ENCODE data around the gene DDX49.

The DDX49 gene, protein sequence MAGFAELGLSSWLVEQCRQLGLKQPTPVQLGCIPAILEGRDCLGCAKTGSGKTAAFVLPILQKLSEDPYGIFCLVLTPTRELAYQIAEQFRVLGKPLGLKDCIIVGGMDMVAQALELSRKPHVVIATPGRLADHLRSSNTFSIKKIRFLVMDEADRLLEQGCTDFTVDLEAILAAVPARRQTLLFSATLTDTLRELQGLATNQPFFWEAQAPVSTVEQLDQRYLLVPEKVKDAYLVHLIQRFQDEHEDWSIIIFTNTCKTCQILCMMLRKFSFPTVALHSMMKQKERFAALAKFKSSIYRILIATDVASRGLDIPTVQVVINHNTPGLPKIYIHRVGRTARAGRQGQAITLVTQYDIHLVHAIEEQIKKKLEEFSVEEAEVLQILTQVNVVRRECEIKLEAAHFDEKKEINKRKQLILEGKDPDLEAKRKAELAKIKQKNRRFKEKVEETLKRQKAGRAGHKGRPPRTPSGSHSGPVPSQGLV

DNA sequence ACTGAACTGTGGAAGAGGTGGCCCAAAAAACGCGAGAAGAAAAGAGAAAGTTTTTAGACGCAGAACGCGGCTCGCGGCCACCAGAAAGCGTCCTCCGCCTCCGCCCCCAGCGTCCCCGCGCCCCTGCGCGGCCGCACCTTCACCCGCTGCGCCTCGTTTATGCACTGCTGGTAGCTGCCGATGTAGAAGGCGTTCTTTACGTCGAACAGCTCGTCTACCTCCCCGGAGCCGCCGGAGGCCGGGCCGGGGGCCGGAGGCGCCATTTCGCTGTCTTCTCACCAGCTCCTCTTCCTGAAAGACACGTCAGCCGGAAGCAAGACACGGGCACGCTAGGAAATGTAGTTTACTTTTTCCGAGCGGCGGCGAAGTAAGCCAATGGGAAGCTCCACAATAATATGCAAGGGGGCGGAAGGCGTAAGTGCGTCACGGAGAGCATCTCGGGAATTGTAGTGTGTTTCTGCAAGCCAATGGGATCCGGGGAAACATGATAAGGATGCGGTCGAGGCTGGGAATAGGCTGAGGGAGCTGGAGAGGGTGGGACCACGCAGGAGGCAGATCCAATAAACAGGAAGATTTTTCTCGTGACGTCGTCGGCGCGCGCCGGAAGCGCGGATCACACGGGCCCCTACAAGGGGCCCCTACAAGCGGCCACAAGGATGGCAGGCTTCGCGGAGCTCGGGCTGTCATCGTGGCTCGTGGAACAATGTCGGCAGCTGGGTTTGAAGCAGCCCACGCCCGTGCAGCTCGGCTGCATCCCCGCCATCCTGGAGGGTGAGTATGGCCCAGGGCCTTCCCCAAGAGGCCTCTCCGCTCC, at the start of gene DDX49, which contains the start of gene COPE:
TSS of gene DDX49 (plus strand) at position 630 of the 814 bp plus-strand sequence. CDS start at position 657, 27 bp downstream.
TSS of gene COPE (minus strand) at position 302 of the 814 bp plus-strand sequence. CDS start at position 263, 39 bp downstream.
- DNase-seq = peak; percentile 95

DNA sequence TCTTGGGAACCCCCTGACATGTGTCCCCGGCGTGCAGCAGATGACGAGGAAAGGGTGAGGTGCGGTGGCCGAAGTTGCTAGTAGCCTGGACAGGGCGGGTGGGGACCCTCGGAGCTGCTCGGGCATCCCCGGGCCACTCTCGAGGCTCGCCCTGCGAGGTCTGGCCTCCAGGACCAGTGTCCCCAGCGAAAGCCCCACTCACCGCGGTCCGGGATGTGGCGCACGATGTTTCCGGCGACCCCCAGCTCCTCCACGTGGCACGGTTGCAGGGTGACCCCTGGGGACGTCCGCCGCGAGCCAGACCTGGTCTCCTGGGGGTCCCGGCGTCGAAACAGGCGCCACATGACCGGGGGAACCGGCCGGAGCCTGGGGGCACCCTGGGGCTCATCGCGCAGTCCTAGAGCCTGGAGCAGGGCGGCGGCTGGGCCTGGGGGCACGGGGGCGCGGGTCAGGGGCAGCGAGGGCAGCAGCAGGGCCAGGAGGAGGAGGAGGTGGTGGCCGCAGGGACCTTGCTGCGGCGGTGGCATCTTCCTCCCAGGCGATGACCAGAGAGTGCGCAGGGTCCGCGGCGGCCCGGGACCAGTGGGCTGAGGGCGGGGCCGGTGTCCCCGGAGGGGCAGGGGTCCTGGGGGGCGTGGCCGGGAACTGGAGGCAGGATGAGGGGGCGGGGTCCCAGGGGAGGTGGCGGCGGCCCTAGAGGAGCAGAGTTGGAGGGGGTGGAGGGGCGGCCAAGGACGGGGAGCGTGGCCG, 49.6 kb upstream of the DDX49 start:
- no peak for DNase-seq

DNA sequence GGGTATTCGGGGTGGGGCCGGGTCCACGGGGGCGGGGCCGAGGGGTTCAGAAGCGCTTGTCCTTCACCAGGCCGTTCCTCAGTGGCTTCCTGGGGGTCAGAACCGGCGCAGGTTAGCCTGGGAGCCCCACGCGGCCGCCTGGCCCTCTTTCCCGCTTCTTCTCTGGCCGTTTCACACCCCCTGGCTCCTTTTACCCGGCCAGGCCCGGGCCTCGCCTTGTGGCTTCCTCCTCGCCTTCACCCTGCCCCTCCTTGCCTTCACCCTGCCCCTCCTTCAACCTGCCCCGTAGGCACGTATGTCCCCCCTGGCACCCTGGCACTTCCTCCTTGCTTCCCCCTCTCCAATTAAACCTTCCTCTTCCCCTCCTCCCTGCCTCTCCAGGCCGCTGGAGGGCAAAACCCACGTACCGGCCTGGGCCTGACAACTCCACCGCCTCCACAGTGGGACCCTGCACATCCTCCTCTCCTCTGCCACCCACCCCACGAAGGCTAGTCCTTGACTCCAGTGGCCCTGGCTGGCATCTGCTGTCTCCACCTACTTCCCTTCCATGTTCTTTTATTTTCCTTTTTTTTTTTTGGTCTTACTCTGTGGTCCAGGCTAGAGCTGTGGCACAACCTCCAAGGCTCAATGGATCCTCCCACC, 48.9 kb upstream of the DDX49 start:
- no peak for DNase-seq

DNA sequence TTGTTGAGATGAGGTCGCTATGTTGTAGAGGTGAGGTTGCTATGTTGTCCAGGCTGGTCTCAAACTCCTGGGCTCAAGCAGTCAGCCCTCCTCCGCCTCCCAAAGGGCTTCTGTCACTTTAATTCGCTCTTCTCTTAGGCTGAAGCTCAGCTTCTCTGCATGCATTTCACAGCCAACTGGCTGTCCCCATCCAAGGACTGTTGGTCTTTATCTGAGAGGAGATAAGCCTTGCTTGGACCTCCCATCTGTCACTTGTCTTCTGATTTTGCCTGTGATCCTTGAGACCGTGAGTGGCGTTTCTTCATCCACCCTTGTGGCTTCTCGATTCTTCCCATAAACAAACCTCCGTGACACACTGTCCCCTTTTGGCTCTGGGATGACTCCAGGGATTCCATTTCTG, 48.0 kb upstream of the DDX49 start:
- no peak for DNase-seq

DNA sequence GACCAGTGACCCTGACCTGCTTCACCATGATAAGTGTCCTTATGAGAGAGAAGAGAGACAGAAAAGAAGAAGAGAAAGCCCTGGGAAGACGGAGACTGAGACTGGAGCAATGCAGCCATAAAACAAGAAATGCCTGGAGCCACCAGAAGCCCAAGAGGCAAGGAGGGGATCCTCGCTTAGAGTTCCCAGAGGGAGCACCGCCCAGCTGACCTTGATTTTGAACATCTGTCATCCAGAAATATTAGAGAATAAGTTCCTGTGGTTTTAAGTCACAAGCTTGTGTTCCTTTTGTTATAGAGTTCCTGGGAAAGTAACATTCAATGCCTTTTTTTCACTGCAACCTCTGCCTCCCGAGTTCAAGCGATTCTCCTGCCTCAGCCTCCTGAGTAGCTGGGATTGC, 43.8 kb upstream of the DDX49 start:
- no peak for DNase-seq

DNA sequence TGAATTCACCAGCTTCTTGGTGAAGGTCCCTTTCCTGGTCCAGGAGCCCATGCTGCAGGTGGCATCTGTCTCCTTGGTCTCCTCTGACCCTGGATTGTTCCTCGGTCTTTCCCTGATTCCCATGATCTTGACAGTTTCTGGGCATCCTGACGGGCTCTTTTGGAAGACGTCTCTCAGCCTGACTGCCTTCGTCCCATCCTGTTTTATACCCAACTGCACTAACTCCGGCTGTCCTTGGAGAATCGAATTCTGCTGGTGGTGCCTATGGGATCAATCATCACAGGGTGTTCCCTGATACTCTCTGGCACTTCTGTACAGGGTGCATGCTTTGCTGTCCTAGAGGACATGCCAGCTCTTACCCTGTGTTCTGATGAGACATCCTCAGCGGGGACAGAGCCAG, 42.6 kb upstream of the DDX49 start:
- DNase-seq = no peak

DNA sequence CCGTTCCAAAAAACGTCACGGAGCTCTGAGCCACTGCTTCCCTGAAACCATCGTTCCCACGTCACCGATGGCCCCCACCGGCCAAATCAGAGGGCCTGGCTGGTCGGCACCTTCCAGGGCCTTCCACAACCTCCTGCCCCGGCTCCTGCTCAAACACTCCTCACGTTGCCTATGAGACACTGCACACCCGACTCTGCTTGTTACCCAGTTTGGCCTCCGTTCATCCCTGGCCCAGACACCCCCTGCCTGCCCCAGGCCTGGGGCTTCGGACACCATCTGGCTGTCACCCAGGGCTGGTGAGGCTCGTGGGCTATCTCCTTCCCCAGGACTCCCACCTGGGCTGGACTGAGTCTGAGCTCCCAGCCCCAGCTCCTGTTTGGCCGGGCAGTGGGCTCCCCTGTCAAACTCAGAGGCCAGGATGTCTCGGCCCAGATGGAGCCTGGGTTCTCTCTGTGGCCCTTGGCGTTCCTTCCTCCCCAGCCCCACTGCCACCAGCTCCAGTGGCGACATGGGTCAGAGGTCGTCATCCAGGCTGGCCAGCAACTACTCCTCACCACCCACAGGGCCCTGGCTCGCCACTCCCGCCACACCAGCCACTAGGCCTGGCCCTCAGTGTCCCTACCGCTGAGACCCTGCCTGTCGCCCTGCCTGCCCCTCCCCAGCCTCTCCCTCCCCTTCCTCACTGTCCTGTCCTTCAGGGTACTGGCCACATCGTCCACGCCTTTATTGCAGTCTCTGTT, 41.3 kb upstream of the DDX49 start:
- DNase-seq = no peak

DNA sequence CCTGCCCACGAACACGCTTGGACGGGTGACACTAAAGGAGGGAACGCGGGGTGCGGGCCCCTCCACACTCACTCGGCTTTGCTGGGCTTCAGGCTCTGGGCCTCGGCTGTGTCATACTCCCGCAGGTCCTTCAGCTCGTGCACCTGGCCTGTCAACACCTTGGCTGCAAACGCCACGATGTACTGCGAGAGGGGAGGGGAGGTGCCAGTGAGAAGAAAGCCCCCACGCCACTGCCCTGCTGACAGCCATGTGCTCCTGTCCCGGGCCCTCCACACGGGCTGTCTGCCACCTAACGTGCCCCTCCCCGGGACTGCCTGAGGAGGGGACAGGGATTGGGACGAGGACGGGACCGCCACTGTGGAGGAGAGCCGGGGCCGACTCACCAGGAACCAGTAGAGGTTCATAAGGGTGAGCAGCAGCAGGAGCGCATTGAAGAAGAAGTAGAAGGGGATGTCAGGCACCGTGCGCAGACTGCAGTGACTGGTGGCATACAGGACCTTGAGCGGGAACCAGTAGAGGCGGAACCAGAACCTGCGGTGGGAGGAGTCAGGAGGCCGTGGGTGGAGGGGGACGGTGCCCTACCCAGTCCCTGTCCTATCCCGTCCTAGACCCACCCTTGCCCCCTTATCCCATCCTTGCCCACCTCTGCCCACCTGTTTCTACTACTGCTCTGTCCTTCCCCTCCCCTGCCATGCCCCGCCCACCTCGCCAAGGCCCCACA, 40.5 kb upstream of the DDX49 start:
- no peak for DNase-seq

DNA sequence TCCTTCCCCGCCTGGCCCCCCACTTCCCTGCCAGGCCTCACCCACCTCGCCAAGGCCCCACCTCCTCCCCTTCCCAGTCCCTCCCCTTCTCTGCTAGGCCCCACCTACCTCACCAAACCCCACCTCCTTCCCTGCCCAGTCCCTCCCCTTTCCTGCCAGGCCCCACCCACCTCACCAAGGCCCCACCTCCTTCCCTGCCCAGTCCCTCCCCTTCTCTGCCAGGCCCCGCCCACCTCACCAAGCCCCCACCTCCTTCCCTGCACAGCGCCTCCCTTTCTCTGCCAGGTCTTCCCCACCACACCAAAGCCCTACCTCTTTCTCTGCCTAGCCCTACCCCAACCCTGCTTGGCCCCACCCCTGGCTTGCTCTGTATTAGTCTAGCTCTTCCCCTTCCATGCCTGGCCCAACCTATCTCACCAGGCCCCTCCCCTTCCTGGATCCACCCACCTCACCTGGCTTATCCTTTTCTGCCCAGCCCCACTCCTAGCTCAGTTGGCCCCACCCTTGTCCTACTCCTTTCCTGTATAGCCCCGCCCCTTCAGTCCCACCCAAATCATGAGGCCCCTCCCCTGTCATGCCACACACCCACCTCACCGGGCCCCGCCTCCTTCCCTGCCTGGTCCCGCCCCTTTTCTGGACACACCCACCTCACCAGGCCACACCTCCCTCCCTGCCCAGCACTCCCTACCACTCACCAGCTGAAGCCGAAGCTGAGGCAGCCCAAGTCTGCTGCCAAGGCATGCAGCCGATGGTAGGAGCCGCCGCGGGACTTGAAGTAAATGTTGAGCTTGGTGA, 39.7 kb upstream of the DDX49 start:
- DNase-seq = no peak

DNA sequence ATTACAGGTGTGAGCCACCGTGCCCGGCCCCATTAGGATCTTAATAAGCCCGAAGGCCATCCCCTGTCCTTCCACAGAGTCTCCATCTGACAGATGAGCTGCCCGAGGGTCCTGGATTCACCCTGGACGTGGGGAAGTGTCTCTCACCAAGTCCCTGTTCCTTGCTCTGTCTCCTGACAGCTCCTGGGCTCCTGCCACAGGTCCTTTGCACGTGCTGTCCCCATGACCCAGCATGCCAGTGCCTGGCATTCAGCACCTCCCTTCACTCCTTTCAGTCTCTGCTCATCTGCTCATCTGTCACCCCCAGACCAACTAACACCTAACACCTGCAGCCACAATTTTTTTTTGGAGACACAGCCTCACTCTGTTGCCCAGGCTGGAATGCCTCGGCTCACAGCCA, 38.0 kb upstream of the DDX49 start:
- DNase-seq = no peak

DNA sequence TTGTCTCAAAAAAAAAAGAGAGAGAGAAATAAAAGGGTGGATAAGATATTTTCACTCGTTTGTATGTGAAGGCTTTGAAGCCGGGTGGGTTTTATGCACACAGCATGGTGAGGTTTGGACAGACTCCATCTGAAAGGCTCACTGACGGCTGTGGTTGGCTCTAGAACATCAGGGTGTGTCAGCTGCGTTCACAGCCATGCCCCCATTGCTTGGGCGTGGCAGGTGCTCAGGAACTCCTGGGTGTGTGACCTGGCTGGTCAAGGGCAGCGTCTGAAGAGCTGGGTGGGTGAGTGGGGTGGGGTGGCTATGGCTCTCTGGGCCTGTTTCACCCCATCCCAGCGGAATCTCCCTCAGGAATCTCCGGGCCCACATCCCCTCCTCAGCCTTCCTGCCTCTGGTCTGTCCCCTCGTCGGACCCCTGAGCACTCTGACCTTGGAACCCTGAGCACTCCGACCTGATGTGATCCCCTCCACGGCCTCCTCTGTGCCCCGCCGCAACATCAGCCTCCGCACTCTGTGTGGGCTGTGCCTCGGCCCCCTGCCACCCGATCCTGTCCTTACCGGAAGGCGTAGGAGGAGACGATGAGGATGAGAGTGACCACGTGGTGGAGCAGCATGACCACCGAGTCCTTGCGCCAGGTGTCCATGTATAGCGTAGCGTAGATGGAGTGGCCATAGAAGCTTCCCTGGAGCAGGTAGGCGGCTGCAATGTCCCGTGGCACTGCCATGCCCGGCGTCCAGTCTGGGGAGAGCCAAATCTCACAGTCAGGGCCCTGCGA, 35.8 kb upstream of the DDX49 start:
- no peak for DNase-seq

DNA sequence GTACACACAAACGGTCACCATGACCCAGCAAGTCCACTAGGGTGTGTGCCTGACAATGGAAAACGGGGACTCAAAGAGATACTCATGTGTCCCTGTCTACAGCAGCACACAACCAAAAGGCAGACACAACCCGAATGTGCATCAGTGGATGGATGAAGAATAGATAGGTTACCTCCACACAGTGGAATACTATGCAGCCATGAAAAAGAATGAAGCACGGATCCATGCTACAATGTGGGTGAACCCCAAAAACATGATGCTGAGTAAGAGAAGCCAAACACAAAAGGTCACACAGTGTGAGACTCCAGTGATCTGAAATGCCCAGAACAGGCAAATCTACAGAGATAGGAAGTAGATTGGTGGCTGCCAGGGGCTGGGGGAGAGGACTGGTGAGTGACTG, 32.5 kb upstream of the DDX49 start:
- DNase-seq = no peak

DNA sequence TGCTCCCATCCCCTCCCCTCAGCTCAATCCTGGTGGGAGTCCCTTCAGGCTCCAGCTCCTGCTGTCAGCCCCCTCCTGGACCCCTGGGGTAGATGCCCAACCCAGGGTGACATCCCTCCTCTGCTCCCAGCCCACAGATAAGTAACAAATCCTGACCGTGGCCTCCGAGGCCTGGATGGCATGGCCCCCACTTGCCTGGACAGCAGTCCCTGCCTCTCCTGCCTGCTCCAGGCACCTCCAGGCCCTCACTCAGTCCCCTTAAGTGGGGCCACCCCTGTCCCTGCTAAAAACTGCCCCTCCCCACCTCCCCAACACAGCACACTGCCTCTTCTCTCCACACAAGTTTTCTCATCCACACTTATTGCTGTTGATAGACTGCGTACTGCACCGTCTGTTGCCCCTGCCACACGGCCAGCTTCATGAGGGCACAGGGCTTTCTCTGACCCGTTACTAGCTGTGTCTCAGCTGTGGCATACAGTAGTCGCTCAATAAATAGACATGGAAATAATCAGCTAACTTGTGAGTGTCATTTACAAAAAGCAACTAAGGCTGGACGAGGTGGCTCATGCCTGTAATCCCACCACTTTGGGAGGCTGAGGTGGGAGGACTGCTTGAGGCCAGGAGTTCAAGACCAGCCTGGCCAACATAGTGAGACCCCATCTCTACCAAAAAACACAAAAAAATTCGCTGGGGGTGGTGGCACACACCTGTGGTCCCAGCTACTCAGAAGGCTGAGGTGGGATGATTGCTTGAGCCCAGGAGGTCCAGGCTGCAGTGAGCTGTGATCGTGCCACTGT, 29.4 kb upstream of the DDX49 start:
- DNase-seq = no peak

DNA sequence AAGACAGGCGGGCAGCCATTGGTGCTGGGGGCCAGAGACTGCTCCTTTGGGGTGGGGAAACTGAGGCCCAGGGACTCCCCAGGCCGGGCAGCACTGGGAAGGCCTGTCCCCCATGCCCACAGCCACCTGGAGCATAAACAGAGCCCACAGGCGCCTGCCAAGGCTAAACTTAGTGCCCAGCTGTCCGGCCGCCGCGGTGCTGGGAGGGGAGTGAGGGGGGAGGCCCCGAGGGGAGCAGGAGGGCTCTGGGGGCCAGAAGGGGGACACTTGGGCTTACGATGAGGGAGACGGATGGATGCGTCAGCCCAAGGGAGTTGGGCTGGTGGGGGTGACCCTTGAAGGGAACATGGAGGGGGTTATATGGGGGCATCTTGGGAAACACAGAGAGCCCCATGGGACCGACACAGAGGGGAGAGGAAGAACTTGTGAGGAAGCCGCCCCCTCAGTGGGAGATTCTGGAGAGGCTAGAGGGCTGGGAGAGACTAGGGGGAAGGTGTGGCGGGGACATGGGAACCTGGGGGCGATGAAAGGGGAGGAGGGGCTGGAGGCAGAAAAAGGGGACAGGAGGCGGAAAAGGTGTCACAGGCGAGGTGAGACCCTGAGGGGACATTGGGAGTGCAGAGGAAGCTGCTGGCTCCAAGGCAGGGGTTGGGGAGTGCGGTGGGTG, 25.8 kb upstream of the DDX49 start:
- DNase-seq = no peak

DNA sequence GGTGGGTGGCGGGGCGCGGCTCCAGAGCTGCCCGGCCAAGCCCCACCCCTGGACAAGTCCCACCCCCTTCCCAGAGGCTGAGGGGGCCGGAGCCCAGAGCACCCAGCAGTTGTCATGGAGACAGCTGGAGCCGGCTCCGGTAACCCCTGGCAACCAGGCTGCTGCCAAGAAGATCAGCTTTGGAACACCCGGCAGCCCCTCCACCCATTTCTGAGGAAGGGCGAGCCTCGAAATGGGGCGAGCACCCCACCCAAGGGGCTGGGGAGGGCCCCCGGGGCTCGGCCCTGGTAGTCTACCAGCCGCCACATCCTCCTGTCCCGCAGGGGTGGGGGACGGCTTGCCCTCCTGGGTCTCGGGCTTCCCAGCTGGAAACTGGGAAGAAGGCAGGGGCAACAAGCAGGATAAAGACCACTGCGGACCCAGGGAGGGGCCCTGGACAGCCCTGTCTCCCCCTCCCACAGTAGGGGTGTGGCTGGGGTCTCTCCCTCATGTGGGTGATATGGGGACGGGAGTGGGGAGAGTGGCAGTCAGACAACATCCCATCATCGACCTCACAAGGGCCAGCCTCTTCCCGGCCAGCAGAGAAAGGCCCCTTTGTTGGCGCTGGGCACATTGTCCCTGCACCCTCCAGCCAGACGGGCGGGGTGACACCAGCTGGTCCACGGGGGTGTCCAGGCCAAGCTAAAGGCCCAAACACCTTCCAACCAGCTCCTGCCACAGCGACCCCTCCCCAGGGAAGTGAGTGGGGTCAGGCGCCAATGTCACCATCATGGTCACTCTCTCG, 25.1 kb upstream of the DDX49 start:
- no peak for DNase-seq

DNA sequence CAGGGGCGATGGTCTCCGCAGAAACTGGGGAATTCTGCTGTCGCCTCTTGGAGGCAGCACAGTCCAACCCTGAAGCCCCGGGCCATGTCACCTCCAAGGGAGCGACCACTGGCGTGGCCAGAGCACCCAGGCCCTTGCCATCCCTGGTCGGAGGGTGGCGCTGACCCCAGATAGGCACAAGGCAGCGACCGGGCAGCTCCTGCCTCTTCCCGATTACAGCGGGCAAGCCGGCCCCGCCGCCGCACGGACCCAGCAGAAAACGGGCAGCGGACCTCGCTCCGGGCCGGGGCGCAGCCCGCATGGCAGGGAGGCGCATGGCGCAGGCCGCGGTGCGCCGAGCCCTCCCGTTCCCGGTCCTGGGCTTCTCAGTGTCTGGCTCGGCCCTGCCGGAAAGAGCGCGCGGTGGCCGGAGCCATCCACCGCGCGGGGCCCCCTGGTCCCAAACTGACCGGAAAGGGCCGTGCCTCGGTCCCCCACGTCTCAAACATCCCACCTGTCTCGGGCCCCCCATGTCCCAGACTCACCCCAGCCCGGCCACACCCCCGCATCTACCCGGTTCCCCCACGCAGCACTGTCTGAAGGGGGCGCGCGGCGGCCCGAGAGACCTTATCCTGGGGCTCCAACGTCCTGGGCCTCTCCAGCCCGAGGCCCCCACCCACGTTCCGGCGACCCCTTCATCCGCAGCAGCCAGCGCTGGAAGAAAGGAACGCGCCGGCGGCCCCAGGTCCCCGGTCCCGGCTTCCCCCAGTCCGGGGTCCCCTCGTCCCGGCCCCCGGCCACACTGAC, 24.3 kb upstream of the DDX49 start:
- DNase-seq = no peak

All from activated effector memory CD4-positive, alpha-beta T cell treated with Interleukin-2 at 50 U/mL for 16 hours (primary cell).